HepG2 (cell line): ENCODE results near the gene CXCR5. TPM values are rescaled to one million over a fixed set of nuclear protein-coding genes. Genes with fewer than 3 reads are reported as not detected.

Source experiments
- EEA1 ChIP-seq: sonication (generic); formaldehyde crosslinking; IDR thresholded peaks from 2 replicates; pipeline ENCODE4 v1.5.1; 2020; ENCODE audit warnings: mild to moderate bottlenecking, missing genetic modification reagents, borderline replicate concordance
- ETV6 ChIP-seq: sonication (generic); formaldehyde crosslinking; conservative IDR thresholded peaks from 2 replicates; pipeline ENCODE4 v1.4.0; 2020; ENCODE audit warnings: missing genetic modification reagents
- HDAC2 ChIP-seq: sonication (generic); formaldehyde crosslinking; IDR thresholded peaks from 2 replicates; pipeline ENCODE4 v1.4.0; 2020; ENCODE audit warnings: missing genetic modification reagents
- KLF12 ChIP-seq: sonication (generic); formaldehyde crosslinking; IDR thresholded peaks from 2 replicates; pipeline ENCODE4 v1.4.0; 2020; ENCODE audit warnings: missing genetic modification reagents, borderline replicate concordance
- KMT2A ChIP-seq: sonication (generic); formaldehyde crosslinking; IDR thresholded peaks from 2 replicates; pipeline ENCODE4 v1.4.0; 2020; ENCODE audit warnings: missing genetic modification reagents
- LBX2 ChIP-seq: sonication (generic); formaldehyde crosslinking; IDR thresholded peaks from 2 replicates; pipeline ENCODE4 v1.5.0; 2020; ENCODE audit warnings: missing genetic modification reagents, mild to moderate bottlenecking, borderline replicate concordance
- MBNL3 ChIP-seq: fragments of 250-450 bp; sonication (Bioruptor Pico); conservative IDR thresholded peaks from 2 replicates; pipeline ENCODE4 v1.8.0; 2022; ENCODE audit warnings: mild to moderate bottlenecking, inconsistent platforms
- MED8 ChIP-seq: sonication (generic); formaldehyde crosslinking; IDR thresholded peaks from 2 replicates; pipeline ENCODE4 v1.8.1; 2023; ENCODE audit warnings: mild to moderate bottlenecking, missing genetic modification reagents; ENCODE audit not compliant: insufficient replicate concordance
- MNT ChIP-seq: fragments of 450-650 bp; IDR thresholded peaks from 2 replicates; pipeline ENCODE4 v1.6.1; 2016
- NFKB2 ChIP-seq: sonication (generic); formaldehyde crosslinking; IDR thresholded peaks from 2 replicates; pipeline ENCODE4 v1.4.0; 2020; ENCODE audit warnings: missing genetic modification reagents, borderline replicate concordance
- RCOR2 ChIP-seq: IDR thresholded peaks from 2 replicates; pipeline ENCODE4 v1.6.1; 2016; ENCODE audit warnings: missing biosample characterization, missing genetic modification reagents
- REPIN1 ChIP-seq: sonication (generic); formaldehyde crosslinking; IDR thresholded peaks from 2 replicates; pipeline ENCODE4 v1.8.0; 2022; ENCODE audit warnings: missing genetic modification reagents, low read depth, mild to moderate bottlenecking, borderline replicate concordance
- RFXANK ChIP-seq: IDR thresholded peaks from 2 replicates; pipeline ENCODE4 v1.6.1; 2016
- SP5 ChIP-seq: IDR thresholded peaks from 2 replicates; pipeline ENCODE4 v1.6.1; 2016; ENCODE audit warnings: low read depth, borderline replicate concordance
- TEAD2 ChIP-seq: sonication (generic); formaldehyde crosslinking; IDR thresholded peaks from 2 replicates; pipeline ENCODE4 v1.9.0; 2021; ENCODE audit warnings: missing genetic modification reagents
- ZNF101 ChIP-seq: sonication (generic); formaldehyde crosslinking; IDR thresholded peaks from 2 replicates; pipeline ENCODE4 v1.4.0; 2020; ENCODE audit warnings: mild to moderate bottlenecking, low read depth, missing genetic modification reagents, borderline replicate concordance
- ZNF235 ChIP-seq: sonication (generic); formaldehyde crosslinking; IDR thresholded peaks from 2 replicates; pipeline ENCODE4 v1.8.1; 2023; ENCODE audit warnings: mild to moderate bottlenecking, missing genetic modification reagents, borderline replicate concordance
- ZNF296 ChIP-seq: sonication (generic); formaldehyde crosslinking; conservative IDR thresholded peaks from 2 replicates; pipeline ENCODE4 v1.5.0; 2020; ENCODE audit warnings: mild to moderate bottlenecking, missing genetic modification reagents
- ZNF451 ChIP-seq: sonication (generic); formaldehyde crosslinking; IDR thresholded peaks from 2 replicates; pipeline ENCODE4 v1.5.0; 2020; ENCODE audit warnings: mild to moderate bottlenecking, missing genetic modification reagents
- ZNF501 ChIP-seq: sonication (generic); formaldehyde crosslinking; IDR thresholded peaks from 2 replicates; pipeline ENCODE4 v1.5.1; 2020; ENCODE audit warnings: mild to moderate bottlenecking, moderate library complexity, missing genetic modification reagents
- ZNF670 ChIP-seq: sonication (generic); formaldehyde crosslinking; IDR thresholded peaks from 2 replicates; pipeline ENCODE4 v1.8.0; 2022; ENCODE audit warnings: mild to moderate bottlenecking, missing genetic modification reagents, borderline replicate concordance
- ZNF709 ChIP-seq: sonication (generic); formaldehyde crosslinking; IDR thresholded peaks from 2 replicates; pipeline ENCODE4 v1.5.0; 2020; ENCODE audit warnings: mild to moderate bottlenecking, missing genetic modification reagents
- ZNF772 ChIP-seq: sonication (generic); formaldehyde crosslinking; IDR thresholded peaks from 2 replicates; pipeline ENCODE4 v1.5.0; 2020; ENCODE audit warnings: mild to moderate bottlenecking, missing genetic modification reagents
- ZUFSP ChIP-seq: sonication (generic); formaldehyde crosslinking; IDR thresholded peaks from 2 replicates; pipeline ENCODE4 v1.9.0; 2021; ENCODE audit warnings: missing genetic modification reagents, mild to moderate bottlenecking, borderline replicate concordance
- polyA plus RNA-seq, 8 experiments: library from polyadenylated mRNA; depleted of rRNA in 3 of 8; stranded (reverse) in 7 of 8; unstranded in 1 of 8; fragments of >200 nt; fragmentation: Illumina TruSeq in 4 of 8; extraction: Trizol in 4 of 8; gene quantifications; 2 replicates each; pipeline versions ENCODE4 v1.2.1 to v1.2.3, GENCODE V29; 2011 to 2016; ENCODE audit warnings: low read depth in 4 of 8, missing spikeins in 1 of 8, mixed read lengths in 1 of 8; ENCODE audit not compliant: insufficient read depth in 1 of 8
- total RNA-seq, 5 experiments: library from RNA; depleted of rRNA; stranded (reverse); fragments of >200 nt; fragmentation: Illumina TruSeq; extraction: Trizol; gene quantifications; 2 replicates each; pipeline ENCODE4 v1.2.3, GENCODE V29; 2016; ENCODE audit warnings: low read depth in 1 of 5
- TF ChIP-seq, protein P1 (sequence below): conservative IDR thresholded peaks from 2 replicates; pipeline ENCODE4 v1.6.1; 2018; ENCODE audit warnings: missing genetic modification reagents

The CXCR5 gene
- total and polyA plus RNA-seq, 2 of the 13 experiments (the other 11 are each of a cell fraction or from before 2014, with no cell fraction given), result not detected

- TF ChIP-seq NFKB2 (CRISPR knock-in tag), result no peak
- peak; percentile 99 for TF ChIP-seq SP5 (CRISPR knock-in tag)
- TF ChIP-seq ZNF296 (CRISPR knock-in tag), result no peak
- TF ChIP-seq MED8 (CRISPR knock-in tag), result peak; percentile 64
- TF ChIP-seq ETV6 (CRISPR knock-in tag), result peak; percentile 37; the same call in 1 of the 2 replicates
- TF ChIP-seq ZNF501 (CRISPR knock-in tag), result no peak; the same call in 1 of the 2 replicates
- TF ChIP-seq ZNF101 (CRISPR knock-in tag), result no peak
- no peak for TF ChIP-seq MBNL3 (CRISPR knock-in tag)
- TF ChIP-seq, protein P1, sequence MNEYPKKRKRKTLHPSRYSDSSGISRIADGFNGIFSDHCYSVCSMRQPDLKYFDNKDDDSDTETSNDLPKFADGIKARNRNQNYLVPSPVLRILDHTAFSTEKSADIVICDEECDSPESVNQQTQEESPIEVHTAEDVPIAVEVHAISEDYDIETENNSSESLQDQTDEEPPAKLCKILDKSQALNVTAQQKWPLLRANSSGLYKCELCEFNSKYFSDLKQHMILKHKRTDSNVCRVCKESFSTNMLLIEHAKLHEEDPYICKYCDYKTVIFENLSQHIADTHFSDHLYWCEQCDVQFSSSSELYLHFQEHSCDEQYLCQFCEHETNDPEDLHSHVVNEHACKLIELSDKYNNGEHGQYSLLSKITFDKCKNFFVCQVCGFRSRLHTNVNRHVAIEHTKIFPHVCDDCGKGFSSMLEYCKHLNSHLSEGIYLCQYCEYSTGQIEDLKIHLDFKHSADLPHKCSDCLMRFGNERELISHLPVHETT (CRISPR knock-in tag), result 0 out of 2 replicates have a peak, but pooled peaks have one; percentile 30
- no peak for TF ChIP-seq ZNF709 (CRISPR knock-in tag)
- TF ChIP-seq ZNF235 (CRISPR knock-in tag), result no peak
- peak; percentile 83 for TF ChIP-seq HDAC2 (CRISPR knock-in tag)
- no peak for TF ChIP-seq RCOR2
- no peak; the same call in 1 of the 2 replicates for TF ChIP-seq REPIN1 (CRISPR knock-in tag)
- no peak for TF ChIP-seq ZUFSP (CRISPR knock-in tag)
- TF ChIP-seq ZNF451 (CRISPR knock-in tag), result no peak
- 0 out of 2 replicates have a peak, but pooled peaks have one; percentile 67 for TF ChIP-seq RFXANK (CRISPR knock-in tag)
- TF ChIP-seq LBX2, result no peak
- TF ChIP-seq EEA1 (CRISPR knock-in tag), result no peak
- TF ChIP-seq TEAD2 (CRISPR knock-in tag), result no peak
- TF ChIP-seq MNT, result no peak
- TF ChIP-seq ZNF772, result no peak
- no peak for TF ChIP-seq KLF12 (CRISPR knock-in tag)
- peak; percentile 49 for TF ChIP-seq KMT2A
- no peak for TF ChIP-seq ZNF670 (CRISPR knock-in tag)
These were observed 37.6 kb downstream of the CXCR5 start (continued) for GRCh38 chr11:118921121-118921928.
